ENCODE data around the gene LRRC74B.

The LRRC74B gene

GRCh38 chr22:21012446-21013407 is 33.0 kb upstream of the LRRC74B start:
- in situ Hi-C loops (cut with HindIII; ENCODE audit: low pct_ligation_motif_present, low pct_unique_long_range_greater_than_20kb, low sequenced_read_pairs), result no loop called here
- DNase-seq, result no peak

DNA sequence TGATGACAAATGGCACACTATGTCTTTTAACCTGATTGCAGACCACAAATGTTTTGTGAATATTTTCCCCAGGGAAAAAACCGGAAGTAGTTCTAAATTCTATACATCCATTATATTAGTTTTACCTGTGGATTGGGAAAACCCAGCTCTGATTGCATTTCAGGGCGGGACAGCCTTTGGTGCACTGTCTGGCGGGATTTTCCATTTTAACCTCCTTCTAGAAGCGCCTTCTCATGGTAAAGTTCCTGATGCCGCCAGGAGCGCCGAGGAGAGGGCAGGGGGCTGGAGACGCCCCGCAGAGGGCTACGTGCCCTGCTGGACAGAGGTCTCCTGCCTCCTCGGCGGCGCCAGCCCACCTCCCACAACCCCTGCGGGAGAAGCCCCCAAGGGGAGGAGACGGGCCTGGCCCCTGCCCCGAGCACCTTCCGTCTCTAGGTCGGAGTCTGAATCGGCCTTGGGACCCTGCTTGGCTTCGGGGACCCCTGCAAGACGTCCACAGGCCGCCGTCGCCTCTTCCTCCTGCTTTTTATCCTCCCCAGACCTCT is 32.0 kb upstream of the LRRC74B start:
- DNase-seq, result no peak
- in situ Hi-C loops (cut with HindIII; ENCODE audit: low pct_ligation_motif_present, low pct_unique_long_range_greater_than_20kb, low sequenced_read_pairs), result no loop called here

DNA sequence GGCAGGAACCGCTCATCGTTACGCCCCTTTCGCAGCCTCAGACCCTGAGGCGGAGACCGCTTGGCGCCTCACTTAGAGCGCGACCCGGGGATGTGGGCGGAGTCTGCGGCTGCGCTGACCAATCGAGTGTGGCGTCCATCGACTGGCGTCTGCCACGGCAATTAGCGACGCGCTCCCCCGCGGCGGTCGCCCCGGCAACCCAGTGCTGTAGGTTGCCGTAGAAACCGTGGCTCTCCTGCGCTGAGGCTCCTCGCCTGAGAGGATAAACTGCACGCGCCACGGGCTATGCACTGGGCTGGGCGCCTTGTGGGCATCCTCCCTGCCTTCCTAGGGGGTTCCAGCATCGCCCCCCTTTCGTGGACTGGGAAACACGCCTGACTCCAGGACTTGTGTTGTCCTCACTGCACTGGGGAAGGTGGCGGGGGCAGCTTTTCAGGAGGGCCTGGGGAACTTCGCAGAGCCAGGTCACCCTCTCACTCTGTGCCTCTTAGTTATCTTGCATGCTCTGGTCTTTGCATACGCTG is 31.5 kb upstream of the LRRC74B start:
- in situ Hi-C loops (cut with HindIII; ENCODE audit: low pct_ligation_motif_present, low pct_unique_long_range_greater_than_20kb, low sequenced_read_pairs), result no loop called here

DNA sequence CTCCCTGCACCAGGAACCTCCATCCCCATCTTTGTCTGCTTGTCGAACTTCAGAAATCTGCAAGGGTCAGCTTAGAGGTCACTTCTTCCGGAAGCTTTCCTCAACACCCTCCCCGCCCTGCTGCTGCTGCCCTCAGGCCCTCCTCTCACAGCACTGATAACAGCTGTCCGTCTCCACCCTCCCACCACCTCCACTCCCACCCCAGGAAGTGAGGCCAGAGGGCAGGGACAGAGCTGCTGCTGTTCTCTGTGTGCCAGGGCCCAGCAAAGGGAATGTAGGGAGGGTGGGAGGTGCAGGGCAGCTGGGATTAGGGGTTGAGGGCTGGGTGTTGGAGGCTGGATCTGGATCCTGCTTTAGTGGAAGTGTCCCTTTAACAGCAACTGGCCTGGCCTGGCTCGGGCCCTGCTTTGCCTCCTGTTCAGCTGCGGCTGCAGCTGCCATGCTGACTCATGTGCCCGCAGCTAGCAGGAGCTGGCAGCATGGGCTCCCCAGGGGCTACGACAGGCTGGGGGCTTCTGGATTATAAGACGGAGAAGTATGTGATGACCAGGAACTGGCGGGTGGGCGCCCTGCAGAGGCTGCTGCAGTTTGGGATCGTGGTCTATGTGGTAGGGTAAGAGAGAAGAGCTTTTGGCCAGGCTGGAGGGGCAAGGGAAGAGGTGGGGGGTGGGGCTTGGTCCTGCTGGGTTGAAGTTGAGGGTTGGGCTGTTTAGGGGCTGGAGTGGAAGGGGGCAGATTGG is 30.9 kb upstream of the LRRC74B start, which contains the start of gene P2RX6:
Gene P2RX6, plus strand, starts transcription at position 440 of the 740 bp plus-strand sequence. Its CDS starts 10 bp downstream, at position 450.
- DNase-seq, result peak; percentile 25
- in situ Hi-C loops (cut with HindIII; ENCODE audit: low pct_ligation_motif_present, low pct_unique_long_range_greater_than_20kb, low sequenced_read_pairs), result no loop called here

More for the DNA sequence above, 31.5 kb upstream of the LRRC74B start:
- DNase-seq, result peak; percentile 83

DNA sequence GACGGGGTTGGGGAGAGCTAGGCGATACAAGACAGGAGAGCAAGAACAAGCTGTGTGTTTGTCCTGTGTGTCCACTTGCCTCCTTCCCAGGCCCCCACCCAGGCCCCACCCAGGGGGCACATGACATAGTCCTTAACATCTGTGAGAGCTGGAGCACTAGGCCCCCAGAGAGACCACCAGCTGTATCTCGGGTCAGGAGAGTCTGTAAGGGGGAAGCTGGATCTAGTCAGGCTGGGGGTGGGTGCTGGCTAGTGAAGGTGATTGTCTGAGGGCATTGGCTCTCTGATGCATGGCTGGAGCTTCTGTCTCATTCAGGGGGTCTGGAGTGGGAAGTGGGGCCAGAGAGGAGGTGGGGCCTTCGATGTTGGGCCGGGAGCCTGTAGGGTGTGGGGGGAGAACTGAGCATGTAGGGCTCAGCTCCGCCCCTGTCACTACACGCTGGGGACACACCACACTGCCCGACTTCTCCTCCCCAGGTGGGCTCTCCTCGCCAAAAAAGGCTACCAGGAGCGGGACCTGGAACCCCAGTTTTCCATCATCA is 30.2 kb upstream of the LRRC74B start:
- no peak for DNase-seq
- in situ Hi-C loops (cut with HindIII; ENCODE audit: low pct_ligation_motif_present, low pct_unique_long_range_greater_than_20kb, low sequenced_read_pairs), result no loop called here

GRCh38 chr22:21016644-21017420 is 28.9 kb upstream of the LRRC74B start:
- DNase-seq, result no peak
- in situ Hi-C loops (cut with HindIII; ENCODE audit: low pct_ligation_motif_present, low pct_unique_long_range_greater_than_20kb, low sequenced_read_pairs), result no loop called here

- in situ Hi-C loops (cut with HindIII; ENCODE audit: low pct_ligation_motif_present, low pct_unique_long_range_greater_than_20kb, low sequenced_read_pairs), result no loop called here
- DNase-seq, result no peak
Observed at GRCh38 chr22:21018314-21018713, 27.4 kb upstream of the LRRC74B start.

DNA sequence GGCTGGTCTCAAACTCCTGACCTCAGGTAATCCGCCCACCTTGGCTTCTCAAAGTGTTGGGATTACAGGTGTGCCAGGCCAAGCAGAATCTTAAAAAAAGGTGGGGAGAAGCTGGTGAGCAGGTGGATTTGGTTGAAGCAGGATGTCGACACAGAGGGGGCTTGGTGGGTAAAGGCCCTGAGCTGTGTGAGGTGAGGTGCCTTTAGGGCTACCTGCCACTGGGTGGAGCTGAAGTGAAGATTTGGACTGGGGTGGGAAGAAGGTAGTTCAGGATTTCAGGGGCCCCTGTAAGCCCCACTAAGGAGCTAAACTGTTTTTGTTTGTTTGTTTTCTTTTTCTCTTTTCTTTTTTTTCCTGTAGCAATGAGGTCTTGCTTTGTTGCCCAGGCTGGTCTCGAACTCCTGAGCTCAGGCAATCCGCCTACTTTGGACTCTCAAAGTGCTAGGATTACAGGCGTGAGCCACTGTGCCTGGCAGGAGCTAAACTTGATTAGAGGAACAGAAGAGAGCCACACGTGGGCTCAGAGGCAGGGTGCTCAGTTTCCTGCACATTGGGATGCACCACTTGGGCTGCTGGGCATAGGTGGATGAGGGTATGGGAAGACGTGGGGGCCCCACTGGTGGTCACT is 24.8 kb upstream of the LRRC74B start:
- DNase-seq, result peak; percentile 18
- in situ Hi-C loops (cut with HindIII; ENCODE audit: low pct_ligation_motif_present, low pct_unique_long_range_greater_than_20kb, low sequenced_read_pairs), result no loop called here

DNA sequence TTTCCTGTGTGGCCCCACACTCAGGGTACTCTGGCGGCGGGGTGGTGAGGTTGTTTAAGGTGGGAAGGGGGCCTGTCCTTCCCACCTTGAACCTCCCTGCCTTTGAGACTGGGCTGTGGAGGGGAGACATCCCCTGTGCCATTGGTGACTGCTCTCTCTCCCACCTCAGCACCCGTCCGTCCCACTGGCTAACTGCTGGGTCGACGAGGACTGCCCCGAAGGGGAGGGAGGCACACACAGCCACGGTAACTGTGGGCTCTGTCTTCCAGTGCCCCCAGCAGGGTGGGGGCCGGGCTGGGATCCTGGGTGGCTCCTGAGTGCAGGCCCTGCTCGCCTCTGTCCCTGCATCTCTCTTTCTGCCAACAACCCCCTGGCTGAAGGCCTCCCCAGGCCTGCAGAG is 23.2 kb upstream of the LRRC74B start:
- DNase-seq, result no peak
- in situ Hi-C loops (cut with HindIII; ENCODE audit: low pct_ligation_motif_present, low pct_unique_long_range_greater_than_20kb, low sequenced_read_pairs), result no loop called here

DNA sequence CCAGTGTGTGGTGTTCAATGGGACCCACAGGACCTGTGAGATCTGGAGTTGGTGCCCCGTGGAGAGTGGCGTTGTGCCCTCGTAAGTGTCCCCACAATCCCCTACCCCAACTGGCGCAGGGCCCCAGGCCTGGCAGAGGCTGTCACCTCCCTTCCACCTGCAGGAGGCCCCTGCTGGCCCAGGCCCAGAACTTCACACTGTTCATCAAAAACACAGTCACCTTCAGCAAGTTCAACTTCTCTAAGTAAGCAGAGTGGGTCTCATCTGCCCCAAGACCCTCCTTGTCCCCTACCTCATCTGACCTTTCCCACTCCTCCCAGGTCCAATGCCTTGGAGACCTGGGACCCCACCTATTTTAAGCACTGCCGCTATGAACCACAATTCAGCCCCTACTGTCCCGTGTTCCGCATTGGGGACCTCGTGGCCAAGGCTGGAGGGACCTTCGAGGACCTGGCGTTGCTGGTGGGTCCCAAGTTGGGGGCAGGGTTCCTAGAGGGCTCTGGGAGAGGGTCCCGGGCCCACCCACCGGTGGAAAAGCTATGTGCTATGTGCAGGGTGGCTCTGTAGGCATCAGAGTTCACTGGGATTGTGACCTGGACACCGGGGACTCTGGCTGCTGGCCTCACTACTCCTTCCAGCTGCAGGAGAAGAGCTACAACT is 22.7 kb upstream of the LRRC74B start:
- no peak for DNase-seq
- in situ Hi-C loops (cut with HindIII; ENCODE audit: low pct_ligation_motif_present, low pct_unique_long_range_greater_than_20kb, low sequenced_read_pairs), result no loop called here

GRCh38 chr22:21025266-21025665 is 20.5 kb upstream of the LRRC74B start:
- in situ Hi-C loops (cut with HindIII; ENCODE audit: low pct_ligation_motif_present, low pct_unique_long_range_greater_than_20kb, low sequenced_read_pairs), result no loop called here
- no peak for DNase-seq

DNA sequence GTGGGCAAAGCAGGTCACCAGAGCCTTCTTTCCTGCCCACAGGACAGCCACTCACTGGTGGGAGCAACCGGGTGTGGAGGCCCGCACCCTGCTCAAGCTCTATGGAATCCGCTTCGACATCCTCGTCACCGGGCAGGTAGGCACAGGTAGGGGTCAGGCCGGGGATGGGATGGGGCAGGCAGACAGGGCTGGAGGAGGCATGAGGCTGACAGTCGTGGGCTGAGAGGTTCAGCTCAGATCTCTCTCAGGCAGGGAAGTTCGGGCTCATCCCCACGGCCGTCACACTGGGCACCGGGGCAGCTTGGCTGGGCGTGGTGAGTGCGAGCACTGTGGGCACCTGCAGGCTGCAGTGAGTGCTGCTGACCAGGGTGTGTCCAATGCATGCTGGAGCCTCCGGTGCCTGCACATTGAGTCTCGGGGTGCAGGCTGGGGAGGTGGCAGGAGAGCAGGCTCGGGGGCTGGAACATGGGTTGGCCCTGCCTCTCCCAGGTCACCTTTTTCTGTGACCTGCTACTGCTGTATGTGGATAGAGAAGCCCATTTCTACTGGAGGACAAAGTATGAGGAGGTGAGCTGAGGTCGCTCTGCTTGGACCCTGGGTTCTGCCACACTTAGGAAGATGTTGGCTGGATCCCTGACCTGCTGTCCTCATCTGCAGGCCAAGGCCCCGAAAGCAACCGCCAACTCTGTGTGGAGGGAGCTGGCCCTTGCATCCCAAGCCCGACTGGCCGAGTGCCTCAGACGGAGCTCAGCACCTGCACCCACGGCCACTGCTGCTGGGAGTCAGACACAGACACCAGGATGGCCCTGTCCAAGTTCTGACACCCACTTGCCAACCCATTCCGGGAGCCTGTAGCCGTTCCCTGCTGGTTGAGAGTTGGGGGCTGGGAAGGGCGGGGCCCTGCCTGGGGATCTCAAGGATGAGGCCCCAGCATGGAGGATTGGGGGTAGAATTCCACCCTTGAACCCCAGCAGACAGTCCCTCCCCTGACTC is 19.7 kb upstream of the LRRC74B start:
- no peak for DNase-seq
- in situ Hi-C loops (cut with HindIII; ENCODE audit: low pct_ligation_motif_present, low pct_unique_long_range_greater_than_20kb, low sequenced_read_pairs), result no loop called here

DNA sequence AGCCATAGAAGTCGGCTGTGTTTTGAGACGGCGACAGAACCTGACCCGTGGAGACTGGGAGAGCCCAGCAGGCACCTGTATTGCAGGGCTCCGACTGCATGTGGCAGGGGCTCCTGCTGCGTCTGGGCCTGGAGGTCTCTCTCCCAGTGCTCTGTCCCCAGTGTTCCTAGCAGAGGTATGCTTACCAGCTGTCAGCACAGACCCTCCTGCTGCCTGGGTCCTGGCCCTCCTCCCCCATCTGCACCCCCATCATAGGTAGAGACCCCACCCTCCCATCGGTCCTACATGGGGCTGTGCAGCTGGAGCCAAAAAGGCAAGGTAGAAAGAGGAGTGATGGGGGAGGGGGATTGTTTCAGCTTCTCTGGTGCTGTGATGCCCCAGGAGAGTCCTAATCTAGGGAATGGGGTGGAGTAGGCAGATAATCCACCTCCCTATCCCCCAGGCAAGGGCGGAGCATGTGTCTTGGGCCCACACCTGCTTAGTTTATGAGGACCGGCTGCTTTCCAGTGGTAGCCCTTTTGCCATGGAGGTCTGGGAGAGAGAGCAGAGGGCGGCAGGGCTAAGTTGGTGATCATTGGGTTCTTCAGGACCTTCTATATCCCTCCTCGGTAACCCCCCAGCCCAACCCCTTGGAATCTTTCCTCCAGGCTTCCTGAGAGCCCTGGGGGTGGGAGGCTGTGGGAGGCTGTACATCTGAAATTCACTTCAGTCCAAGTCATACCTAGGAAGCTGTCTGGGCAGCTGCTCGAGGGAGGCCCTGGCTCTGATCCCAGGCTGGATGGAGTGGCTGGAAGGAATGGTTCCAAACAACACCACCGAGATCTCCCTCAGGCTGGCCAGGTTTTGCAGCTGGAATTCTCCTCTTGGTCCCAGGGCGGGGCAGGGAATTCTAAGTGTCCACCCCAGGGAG is 18.7 kb upstream of the LRRC74B start:
- no peak for DNase-seq
- in situ Hi-C loops (cut with HindIII; ENCODE audit: low pct_ligation_motif_present, low pct_unique_long_range_greater_than_20kb, low sequenced_read_pairs), result no loop called here

DNA sequence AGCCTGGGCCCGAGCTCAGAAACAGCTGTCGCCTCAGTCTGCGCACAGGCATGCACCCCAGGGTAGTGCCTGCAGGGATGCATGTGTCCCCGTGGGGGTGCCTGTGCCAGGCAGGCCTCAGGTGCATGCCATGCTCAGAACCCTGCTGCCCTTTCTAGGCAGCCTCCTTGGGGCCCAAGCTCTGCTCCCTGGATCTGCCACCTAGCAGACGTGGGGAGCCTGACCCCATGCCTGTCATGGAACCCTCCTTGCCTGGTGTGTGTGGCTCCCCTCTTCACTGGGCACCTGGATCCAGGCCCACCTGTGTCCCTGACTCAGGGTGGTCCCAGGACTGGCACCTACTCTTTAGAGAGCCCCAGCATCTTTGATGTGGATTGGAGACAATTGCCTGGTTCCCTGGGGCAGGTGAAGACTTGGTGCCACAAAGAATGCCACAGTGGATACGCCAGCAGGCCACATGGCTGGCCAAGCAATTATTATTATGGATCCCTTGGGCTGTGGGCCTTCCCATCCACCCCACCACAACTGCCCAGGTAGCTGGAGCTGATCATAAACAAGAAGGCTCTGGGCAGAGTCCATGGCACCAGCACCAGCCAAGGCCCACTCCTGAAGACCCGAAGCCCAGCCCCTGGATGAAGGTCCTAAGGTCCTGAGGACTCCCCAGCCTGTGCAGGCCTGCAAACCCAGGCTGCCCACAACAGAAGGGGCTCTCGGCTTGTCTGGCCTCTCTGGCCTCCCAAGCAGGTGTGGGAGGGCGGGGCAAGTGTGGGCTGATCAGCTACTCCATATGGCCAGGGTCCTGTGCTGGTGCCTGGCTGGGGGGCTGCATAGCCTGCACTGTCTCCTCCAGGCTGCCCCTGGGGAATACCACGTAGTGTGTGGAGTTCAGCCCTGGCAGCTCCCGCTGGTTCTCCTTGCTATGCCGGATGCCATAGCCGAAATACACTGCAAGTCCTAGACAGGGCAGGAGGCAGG is 17.2 kb upstream of the LRRC74B start:
- in situ Hi-C loops (cut with HindIII; ENCODE audit: low pct_ligation_motif_present, low pct_unique_long_range_greater_than_20kb, low sequenced_read_pairs), result no loop called here
- no peak for DNase-seq

Measured in ACHN (cell line).